H1 (cell line): ENCODE measurements around the gene FAM210A. TPM values are rescaled to one million over a fixed set of nuclear protein-coding genes. Genes with fewer than 3 reads are reported as not detected.
A peak's percentile ranks its signal among the peaks of the same experiment; 100 is the strongest.

Source experiments
- CTCF ChIA-PET: fragments of 300-600 bp; sonication (Branson Sonifier 250); formaldehyde crosslinking; loops from one replicate; lab custom pipeline; 2021; ENCODE audit not compliant: partially characterized antibody; lab: Charles Lee
- POLR2A ChIA-PET: fragments of 300-600 bp; sonication (Branson Sonifier 250); formaldehyde crosslinking; loops from one replicate; lab custom pipeline; 2021; ENCODE audit warnings: inconsistent platforms; ENCODE audit not compliant: partially characterized antibody; lab: Charles Lee
- DNase-seq, 2 experiments: peaks; one replicate each; pipeline versions ENCODE4 v3.0.0 to v3.0.0-alpha.2; 2010 to 2022; ENCODE audit warnings: low spot score in 2 of 2, low read depth in 1 of 2, mixed read lengths in 1 of 2
- FAIRE-seq: peaks from 2 replicates; lab custom pipeline; 2011; peaks lifted over from hg19 to GRCh38; lab: Jason Lieb, UNC
- H2AFZ ChIP-seq: 2 replicates; pipeline ENCODE4 v1.8.1; 2012; ENCODE audit warnings: low read length, inconsistent platforms
- H2AK5ac ChIP-seq: 2 replicates; pipeline ENCODE4 v1.6.1; 2013; ENCODE audit warnings: low read depth, low read length
- H2BK120ac ChIP-seq: replicated peaks from 2 replicates; pipeline ENCODE3; 2013; ENCODE audit warnings: low read depth, low read length, inconsistent platforms
- H2BK12ac ChIP-seq: 2 replicates; pipeline ENCODE4 v1.6.1; 2013; ENCODE audit warnings: low read depth, low read length
- H2BK15ac ChIP-seq: 2 replicates; pipeline ENCODE4 v1.6.1; 2013; ENCODE audit warnings: low read length
- H2BK20ac ChIP-seq: 2 replicates; pipeline ENCODE4 v1.6.1; 2013; ENCODE audit warnings: low read length
- H2BK5ac ChIP-seq: 2 replicates; pipeline ENCODE4 v1.6.1; 2013; ENCODE audit warnings: low read depth, low read length
- H3K14ac ChIP-seq: 2 replicates; pipeline ENCODE4 v1.6.1; 2013; ENCODE audit warnings: inconsistent platforms; ENCODE audit not compliant: insufficient read length
- H3K18ac ChIP-seq: 2 replicates; pipeline ENCODE4 v1.6.1; 2013; ENCODE audit warnings: low read length; ENCODE audit errors: extremely low read depth
- H3K23ac ChIP-seq: 2 replicates; pipeline ENCODE4 v1.6.1; 2013; ENCODE audit warnings: inconsistent platforms; ENCODE audit not compliant: insufficient read length
- H3K23me2 ChIP-seq: 2 replicates; pipeline ENCODE4 v1.6.1; 2013; ENCODE audit warnings: low read depth, low read length
- H3K27ac ChIP-seq: 2 replicates; pipeline ENCODE4 v1.6.1; 2011; ENCODE audit warnings: low read depth, low read length, inconsistent platforms
- H3K27me3 ChIP-seq, 4 experiments: replicated peaks in 1 of 4; 1 replicate in 1 of 4; 2 replicates in 3 of 4; pipeline versions ENCODE4 v1.6.1 to v1.8.1; 2011 to 2013; ENCODE audit warnings: low read length in 3 of 4, mild to moderate bottlenecking in 3 of 4, inconsistent platforms in 2 of 4, mixed read lengths in 2 of 4, moderate library complexity in 1 of 4; ENCODE audit not compliant: control insufficient read depth in 3 of 4, insufficient read depth in 3 of 4; ENCODE audit errors: extremely low read depth in 1 of 4
- H3K36me3 ChIP-seq, 4 experiments: 2 replicates each; pipeline versions ENCODE4 v1.6.1 to v1.8.1; 2011 to 2013; ENCODE audit warnings: mild to moderate bottlenecking in 4 of 4, low read length in 3 of 4, moderate library complexity in 2 of 4, control low read depth in 1 of 4, inconsistent platforms in 1 of 4; ENCODE audit not compliant: insufficient read depth in 4 of 4, control insufficient read depth in 2 of 4
- H3K4ac ChIP-seq: replicated peaks from 2 replicates; pipeline ENCODE3; 2013; ENCODE audit warnings: low read length, low read depth, mixed read lengths, inconsistent platforms; ENCODE audit not compliant: insufficient read length
- H3K4me1 ChIP-seq, 4 experiments: replicated peaks in 1 of 4; 1 replicate in 1 of 4; 2 replicates in 3 of 4; pipeline versions ENCODE4 v1.6.1 to v1.8.1; 2011 to 2013; ENCODE audit warnings: low read length in 3 of 4, inconsistent platforms in 2 of 4, mixed read lengths in 1 of 4; ENCODE audit not compliant: insufficient read depth in 4 of 4, control insufficient read depth in 3 of 4
- H3K4me2 ChIP-seq, 2 experiments: 2 replicates each; pipeline versions ENCODE4 v1.6.1 to v1.8.1; 2011 to 2013; ENCODE audit warnings: low read depth in 2 of 2, low read length in 2 of 2, control low read depth in 1 of 2, inconsistent platforms in 1 of 2, mild to moderate bottlenecking in 1 of 2; ENCODE audit not compliant: insufficient read depth in 1 of 2
- H3K4me3 ChIP-seq, 4 experiments: fragments of 200-600, 300-600 bp in 1 of 4; sonication (generic), shearing (Covaris generic), sonication (Bioruptor Twin) in 1 of 4; 2 replicates each; pipeline versions ENCODE4 v1.5.1 to v1.8.1; 2011 to 2016; ENCODE audit warnings: low read length in 4 of 4, low read depth in 3 of 4, control low read depth in 2 of 4, inconsistent platforms in 2 of 4, mild to moderate bottlenecking in 2 of 4, mixed read lengths in 1 of 4, moderate library complexity in 1 of 4; ENCODE audit not compliant: insufficient read depth in 2 of 4; ENCODE audit errors: extremely low read depth in 1 of 4
- H3K56ac ChIP-seq: replicated peaks from 2 replicates; pipeline ENCODE3; 2013; ENCODE audit warnings: low read depth, mild to moderate bottlenecking, mixed read lengths, low read length, inconsistent platforms; ENCODE audit not compliant: insufficient read length
- H3K79me1 ChIP-seq: 2 replicates; pipeline ENCODE4 v1.6.1; 2013; ENCODE audit warnings: low read depth, low read length, control low read depth
- H3K79me2 ChIP-seq, 2 experiments: 2 replicates each; pipeline versions ENCODE4 v1.6.1 to v1.8.1; 2012 to 2013; ENCODE audit warnings: low read length in 2 of 2, mild to moderate bottlenecking in 2 of 2, inconsistent platforms in 1 of 2; ENCODE audit not compliant: insufficient read depth in 2 of 2, control insufficient read depth in 1 of 2
- H3K9ac ChIP-seq, 4 experiments: replicated peaks in 1 of 4; 1 replicate in 1 of 4; 2 replicates in 3 of 4; pipeline versions ENCODE4 v1.6.1 to v1.8.1; 2011 to 2013; ENCODE audit warnings: low read depth in 3 of 4, low read length in 3 of 4, control low read depth in 2 of 4, mild to moderate bottlenecking in 2 of 4, moderate library complexity in 2 of 4, inconsistent platforms in 1 of 4; ENCODE audit errors: extremely low read depth in 1 of 4
- H3K9me3 ChIP-seq, 2 experiments: 2 replicates each; pipeline versions ENCODE4 v1.6.1 to v1.8.1; 2012 to 2013; ENCODE audit warnings: mild to moderate bottlenecking in 2 of 2, moderate library complexity in 2 of 2, control low read depth in 1 of 2, inconsistent platforms in 1 of 2, low read depth in 1 of 2, low read length in 1 of 2, mixed read lengths in 1 of 2; ENCODE audit not compliant: insufficient read depth in 2 of 2
- H4K20me1 ChIP-seq, 2 experiments: replicated peaks in 1 of 2; 2 replicates each; pipeline versions ENCODE3 to v1.8.1; 2011 to 2013; ENCODE audit warnings: inconsistent platforms in 2 of 2, low read length in 2 of 2, mild to moderate bottlenecking in 1 of 2; ENCODE audit not compliant: insufficient read depth in 2 of 2, control insufficient read depth in 1 of 2
- H4K5ac ChIP-seq: 2 replicates; pipeline ENCODE4 v1.6.1; 2013; ENCODE audit warnings: low read length, low read depth, mixed read lengths, inconsistent platforms; ENCODE audit not compliant: insufficient read length
- H4K8ac ChIP-seq: 2 replicates; pipeline ENCODE4 v1.8.0; 2013; ENCODE audit warnings: mild to moderate bottlenecking, moderate library complexity, low read length, inconsistent platforms; ENCODE audit not compliant: insufficient read depth; ENCODE audit errors: extremely low read depth
- H4K91ac ChIP-seq: replicated peaks from 2 replicates; pipeline ENCODE3; 2013; ENCODE audit warnings: low read length, mixed read lengths, inconsistent platforms; ENCODE audit not compliant: insufficient read length
- BACH1 ChIP-seq: IDR thresholded peaks from 2 replicates; pipeline ENCODE4 v1.6.1; 2012; ENCODE audit warnings: low read length, improper control_type of control experiment
- CHD1 ChIP-seq: IDR thresholded peaks from 2 replicates; pipeline ENCODE4 v1.6.1; 2012; ENCODE audit warnings: low read depth, low read length, improper control_type of control experiment
- CREB1 ChIP-seq: IDR thresholded peaks from 2 replicates; pipeline ENCODE4 v1.6.1; 2012; ENCODE audit warnings: inconsistent platforms
- EP300 ChIP-seq, 2 experiments: IDR thresholded peaks; 1 replicate in 1 of 2; 2 replicates in 1 of 2; pipeline ENCODE4 v1.6.1; 2011 to 2012; ENCODE audit warnings: low read depth in 2 of 2, low read length in 2 of 2, mild to moderate bottlenecking in 2 of 2, borderline replicate concordance in 1 of 2, inconsistent platforms in 1 of 2, moderate library complexity in 1 of 2
- GTF2F1 ChIP-seq: IDR thresholded peaks from 2 replicates; pipeline ENCODE4 v1.6.1; 2012; ENCODE audit warnings: low read depth, low read length, improper control_type of control experiment, borderline replicate concordance
- JUND ChIP-seq: IDR thresholded peaks from 2 replicates; pipeline ENCODE4 v1.6.1; 2011; ENCODE audit warnings: mild to moderate bottlenecking, improper control_type of control experiment, low read length
- KDM4A ChIP-seq: IDR thresholded peaks from one replicate; pipeline ENCODE4 v1.7.1; 2012; ENCODE audit warnings: low read depth, mild to moderate bottlenecking, moderate library complexity, low read length, inconsistent platforms; ENCODE audit not compliant: severe bottlenecking
- KDM5A ChIP-seq: fragments of 200-600 bp; IDR thresholded peaks from 2 replicates; pipeline ENCODE4 v1.7.1; 2012; ENCODE audit warnings: mild to moderate bottlenecking, low read length, inconsistent platforms, mixed read lengths
- NRF1 ChIP-seq: IDR thresholded peaks from 2 replicates; pipeline ENCODE4 v1.6.1; 2011; ENCODE audit warnings: mild to moderate bottlenecking, low read depth, low read length, improper control_type of control experiment
- POU5F1 ChIP-seq: IDR thresholded peaks from 2 replicates; pipeline ENCODE4 v1.6.1; 2011; ENCODE audit warnings: low read depth, mild to moderate bottlenecking, low read length, moderate library complexity
- RAD21 ChIP-seq, 2 experiments: IDR thresholded peaks in 1 of 2; conservative IDR thresholded peaks in 1 of 2; 2 replicates each; pipeline ENCODE4 v1.6.1; 2011; ENCODE audit warnings: low read depth in 2 of 2, low read length in 2 of 2, improper control_type of control experiment in 1 of 2, inconsistent platforms in 1 of 2, mild to moderate bottlenecking in 1 of 2, moderate library complexity in 1 of 2
- SP1 ChIP-seq: IDR thresholded peaks from 2 replicates; pipeline ENCODE4 v1.6.1; 2011; ENCODE audit warnings: low read depth, low read length
- SP4 ChIP-seq: IDR thresholded peaks from 2 replicates; pipeline ENCODE4 v1.6.1; 2012; ENCODE audit warnings: low read length, inconsistent platforms
- SRF ChIP-seq: IDR thresholded peaks from 2 replicates; pipeline ENCODE4 v1.6.1; 2011; ENCODE audit warnings: mild to moderate bottlenecking, low read depth, low read length, moderate library complexity
- WGBS, 2 experiments: shearing (Covaris generic) in 1 of 2; methylation state at CpG; one replicate each; pipeline versions ENCODE4 v1.1.6 to v1.1.7; 2013 to 2015; ENCODE audit warnings: low lambda C conversion rate in 2 of 2, mixed read lengths in 2 of 2, inconsistent platforms in 1 of 2, low coverage in 1 of 2, missing lambda C conversion rate in 1 of 2; ENCODE audit not compliant: insufficient replicate concordance in 2 of 2, insufficient coverage in 1 of 2, insufficient read length in 1 of 2; ENCODE audit errors: extremely low coverage in 1 of 2, missing lambda C conversion rate in 1 of 2; 5-methylcytosine and 5-hydroxymethylcytosine counted together
- polyA plus RNA-seq, 7 experiments: library from polyadenylated mRNA; depleted of rRNA in 3 of 7; stranded (reverse) in 5 of 7; unstranded in 2 of 7; fragments of >200 nt in 5 of 7; fragments of 200-250 nt in 2 of 7; gene quantifications; 1 replicate in 5 of 7; 2 replicates in 1 of 7; 4 replicates in 1 of 7; pipeline versions ENCODE4 v1.2.1 to v1.2.3, GENCODE V29; 2011 to 2013; ENCODE audit warnings: missing spikeins in 2 of 7, mixed read lengths in 2 of 7
- total RNA-seq: library from RNA; stranded (reverse); fragmentation: NEBNext Ultra II Directional; extraction: Animal tissue kit (Norgen Biotek cat#: 25700); gene quantifications from 2 replicates; pipeline ENCODE4 v1.2.1, GENCODE V29; 2021

FAM210A gene
- total and polyA plus RNA-seq, 2 of the 8 experiments (the other 6 are each of a cell fraction or from before 2014, with no cell fraction given) = 8.2 to 25.4 TPM

GRCh38 chr18:13625843-13626543 lies 100.4 kb downstream of the FAM210A start:
- CTCF ChIA-PET = interaction anchor here (0.7 to 1.9 kb wide), 2 partner anchors 68 to 76 kb away, joined by 3 to 10 read pairs; no protein-coding TSS in a partner anchor
- TF ChIP-seq RAD21 (IDR thresholded peaks at IDR 0.05 in 1 of 2, conservative IDR thresholded peaks at IDR 0.05 in 1 of 2; ENCODE audit: low read depth in 2 of 2, low read length in 2 of 2) = no peak
- no peak for TF ChIP-seq CHD1
- no peak for TF ChIP-seq KDM5A
- TF ChIP-seq NRF1 = no peak
- no peak for TF ChIP-seq GTF2F1
- no peak for TF ChIP-seq CREB1
- no peak for TF ChIP-seq SRF
- no peak for TF ChIP-seq SP1
- TF ChIP-seq EP300 (IDR thresholded peaks at IDR 0.05; ENCODE audit: borderline replicate concordance in 1 of 2, low read depth in 2 of 2, low read length in 2 of 2) = no peak
- TF ChIP-seq JUND = no peak
- no peak for TF ChIP-seq KDM4A
- no peak for TF ChIP-seq POU5F1
- TF ChIP-seq BACH1 = no peak
- TF ChIP-seq SP4 = no peak

More at GRCh38 chr18:13625843-13626543, 100.4 kb downstream of the FAM210A start:
- H2BK12ac ChIP-seq = no peak overlapping the region
- DNase-seq (no peak), FAIRE-seq (no peak)
- no peaks in the 10 kb centered on the region for H4K20me1 ChIP-seq
- no peak overlapping the region for H4K91ac ChIP-seq
- H3K27ac ChIP-seq = no peak overlapping the region
- no peaks in the 10 kb centered on the region for H3K9me3 ChIP-seq
- no peaks in the 10 kb centered on the region for H3K79me2 ChIP-seq
- no peak overlapping the region for H2AK5ac ChIP-seq
- H2BK15ac ChIP-seq = no peak overlapping the region
- POLR2A ChIA-PET = no interaction called here
- no peak overlapping the region for H3K18ac ChIP-seq
- H3K27me3 ChIP-seq = no peaks in the 10 kb centered on the region
- H3K56ac ChIP-seq = no peak overlapping the region
- 0 out of 2 replicates have a peak overlapping the region, but pooled peaks have one; percentile 37 for H4K8ac ChIP-seq
- no peak overlapping the region for H3K14ac ChIP-seq
- no peak overlapping the region for H3K4ac ChIP-seq
- no peak overlapping the region for H4K5ac ChIP-seq
- peaks cover 0 to 5% (median 4%) of the 10 kb centered on the region in 4 experiments; a peak in 4 of 7 replicates for H3K4me1 ChIP-seq
- 87% methylated on average over 8 of the region's 8 CpGs; no CpG with 5 or more reads in 1 of the 2 experiments for WGBS, 2 experiments
- H2BK5ac ChIP-seq = no peak overlapping the region
- no peak overlapping the region for H3K4me3 ChIP-seq
- no peak overlapping the region for H3K9ac ChIP-seq
- no peaks in the 10 kb centered on the region for H3K23me2 ChIP-seq
- no peaks in the 10 kb centered on the region; the same call in 1 of the 2 replicates for H3K79me1 ChIP-seq
- no peak overlapping the region for H2BK120ac ChIP-seq
- H3K4me2 ChIP-seq = no peak overlapping the region
- no peak overlapping the region for H2AFZ ChIP-seq
- no peaks in the 10 kb centered on the region for H3K36me3 ChIP-seq
- H2BK20ac ChIP-seq = no peak overlapping the region
- H3K23ac ChIP-seq = no peak overlapping the region
